CD4-positive, alpha-beta T cell treated with Interferon alpha-2 for 1 hour (primary cell): ENCODE results near the gene TSPEAR.
"Not testable (repeated sequence)": the region's sequence is repeated elsewhere in the genome, so short reads cannot be mapped to it uniquely, and the experiment has no call there.

ENCODE experiments used
- DNase-seq, 2 donors: peaks; one replicate each; pipeline ENCODE4 v3.0.0-alpha.2; 2020 to 2022

TSPEAR gene

DNA sequence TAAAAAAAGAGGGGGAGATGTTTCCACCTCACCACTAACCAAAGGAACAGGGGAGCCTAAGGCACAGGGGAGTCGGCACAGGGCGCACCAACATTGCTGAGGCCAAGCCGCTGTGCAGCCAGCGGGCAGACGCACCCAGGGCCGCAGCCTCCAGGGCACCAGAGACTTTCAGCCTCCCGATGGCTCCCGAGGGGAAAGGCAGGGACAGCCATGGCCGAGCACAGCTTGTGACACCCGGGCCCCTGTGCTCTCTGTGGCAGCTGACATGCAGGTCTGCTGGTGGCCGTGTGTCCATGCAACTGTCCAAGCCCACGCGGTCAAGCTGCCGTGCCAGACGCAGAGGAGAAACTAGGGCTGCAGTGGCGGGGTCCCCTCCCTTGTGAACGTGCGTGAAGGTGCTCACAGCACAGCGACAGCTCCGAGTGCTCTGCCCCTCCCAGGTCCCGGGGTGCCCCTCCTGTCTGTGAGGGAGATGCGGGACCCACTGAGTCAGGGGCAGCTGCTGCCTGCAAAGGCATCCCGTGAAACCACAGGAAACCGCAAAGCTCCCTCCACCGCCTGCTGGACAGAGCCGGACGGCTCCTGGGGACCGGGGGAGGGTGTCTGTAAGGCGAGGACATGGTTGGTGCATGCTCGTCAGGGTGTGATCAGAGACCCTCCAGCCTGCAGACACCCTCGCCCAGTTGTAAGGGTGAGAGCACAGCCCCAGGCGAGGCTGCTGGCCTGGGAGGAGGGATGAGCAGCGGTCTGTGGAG, 62.6 kb downstream of the TSPEAR start:
- no peak for DNase-seq

DNA sequence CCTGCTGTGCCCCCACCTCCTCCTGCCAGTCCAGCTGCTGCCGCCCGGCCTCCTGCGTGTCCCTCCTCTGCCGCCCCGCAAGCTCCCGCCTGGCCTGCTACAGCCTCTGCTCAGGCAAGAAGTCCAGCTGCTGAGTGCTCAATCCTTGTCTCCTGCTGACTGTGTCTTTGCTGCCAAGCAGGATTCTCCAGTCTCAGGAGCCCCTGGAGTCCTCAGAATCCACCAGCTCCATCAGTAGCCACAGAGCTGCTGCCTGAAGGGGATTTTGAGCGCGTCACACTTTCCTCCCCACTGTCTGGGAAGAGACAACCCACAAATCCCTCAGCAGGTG, 64.2 kb downstream of the TSPEAR start:
- no peak for DNase-seq

DNA sequence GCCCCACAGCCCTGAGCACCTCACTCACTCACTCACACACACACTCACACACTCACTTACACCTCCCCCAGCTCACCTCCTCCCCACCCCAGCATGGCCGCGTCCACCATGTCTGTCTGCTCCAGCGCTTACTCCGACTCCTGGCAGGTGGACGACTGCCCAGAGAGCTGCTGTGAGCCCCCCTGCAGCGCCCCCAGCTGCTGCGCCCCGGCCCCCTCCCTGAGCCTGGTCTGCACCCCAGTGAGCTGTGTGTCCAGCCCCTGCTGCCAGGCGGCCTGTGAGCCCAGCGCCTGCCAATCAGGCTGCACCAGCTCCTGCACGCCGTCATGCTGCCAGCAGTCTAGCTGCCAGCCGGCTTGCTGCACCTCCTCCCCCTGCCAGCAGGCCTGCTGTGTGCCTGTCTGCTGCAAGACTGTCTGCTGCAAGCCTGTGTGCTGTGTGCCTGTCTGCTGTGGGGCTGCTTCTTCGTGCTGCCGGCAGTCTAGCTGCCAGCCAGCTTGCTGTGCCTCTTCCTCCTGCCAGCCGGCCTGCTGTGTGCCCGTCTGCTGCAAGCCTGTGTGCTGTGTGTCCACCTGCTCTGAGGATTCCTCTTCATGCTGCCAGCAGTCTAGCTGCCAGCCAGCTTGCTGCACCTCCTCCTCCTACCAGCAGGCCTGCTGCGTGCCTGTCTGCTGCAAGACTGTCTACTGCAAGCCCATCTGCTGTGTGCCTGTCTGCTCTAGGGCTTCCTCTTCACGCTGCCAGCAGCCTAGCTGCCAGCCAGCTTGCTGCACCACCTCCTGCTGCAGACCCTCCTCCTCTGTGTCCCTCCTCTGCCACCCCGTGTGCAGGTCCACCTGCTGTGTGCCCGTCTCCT, 64.8 kb downstream of the TSPEAR start, which contains the start of gene KRTAP10-11:
Gene KRTAP10-11 (plus strand): TSS at position 49 of the 856 bp plus-strand sequence. CDS start 45 bp downstream, at position 94.
- DNase-seq: not testable (repeated sequence)

DNA sequence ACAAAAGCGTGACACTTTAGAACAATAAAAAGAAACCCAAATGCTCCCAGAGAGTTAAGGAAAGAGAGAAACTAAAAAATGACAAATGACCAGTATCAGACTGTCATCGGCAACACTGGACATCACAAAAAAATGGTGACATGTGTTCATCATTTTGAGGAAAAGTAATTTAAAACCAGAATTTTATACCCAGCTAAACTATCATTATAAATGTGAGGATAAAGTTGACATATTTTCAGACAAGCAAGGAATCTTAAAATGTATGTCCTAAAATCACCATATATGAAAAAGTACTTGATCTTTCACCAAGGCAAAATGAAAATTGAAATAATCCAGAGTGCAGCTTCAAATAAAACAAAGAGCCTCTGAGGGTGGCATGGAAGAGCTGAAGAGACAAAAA, 66.5 kb downstream of the TSPEAR start:
- no peak for DNase-seq

DNA sequence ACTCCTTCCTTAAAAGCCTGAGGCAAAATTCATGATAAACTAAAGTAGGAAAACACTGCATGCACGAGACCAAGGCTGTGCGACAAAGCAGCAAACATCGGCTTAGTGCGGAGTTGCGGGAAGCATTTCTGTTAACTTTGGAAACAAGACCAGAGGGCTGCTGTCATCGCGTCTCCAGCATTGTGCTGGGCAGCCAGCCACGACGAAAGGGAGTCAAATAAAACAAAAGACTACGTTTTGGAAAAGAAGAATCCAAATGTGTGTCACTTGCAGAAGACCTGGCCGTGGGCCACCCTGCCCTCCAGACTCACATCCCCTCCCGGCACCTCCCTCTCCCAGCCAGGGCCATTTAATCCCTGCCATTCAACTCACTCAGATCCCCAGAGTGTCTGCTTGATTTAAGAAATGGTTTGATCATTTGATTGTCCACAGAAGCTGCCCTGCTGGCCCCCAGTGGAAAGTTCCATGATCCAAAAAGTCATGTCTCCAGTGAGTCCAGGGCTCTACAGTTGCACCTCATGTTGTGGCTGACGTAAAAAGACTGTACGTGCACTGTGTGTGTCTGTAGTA, 67.5 kb downstream of the TSPEAR start:
- no peak for DNase-seq

DNA sequence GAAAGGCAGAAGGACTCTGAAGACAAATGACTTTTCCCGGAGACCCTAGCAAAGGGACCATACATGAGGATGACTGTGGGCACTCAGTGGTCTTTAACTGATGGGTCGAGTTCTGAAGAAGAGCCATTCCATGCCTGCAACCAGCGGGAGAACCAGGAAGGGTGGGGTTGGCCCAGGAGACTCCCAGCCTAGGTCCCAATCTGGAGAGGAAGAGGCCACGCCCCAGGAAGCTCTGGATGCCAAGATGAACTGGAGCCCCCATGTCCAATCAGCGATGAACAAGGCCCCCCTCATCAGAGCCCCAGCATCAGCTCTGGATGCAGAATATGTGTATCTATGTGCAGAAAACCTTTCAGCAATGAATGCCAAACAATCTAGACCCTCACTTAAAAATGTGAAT, 70.6 kb downstream of the TSPEAR start:
- DNase-seq: no peak

DNA sequence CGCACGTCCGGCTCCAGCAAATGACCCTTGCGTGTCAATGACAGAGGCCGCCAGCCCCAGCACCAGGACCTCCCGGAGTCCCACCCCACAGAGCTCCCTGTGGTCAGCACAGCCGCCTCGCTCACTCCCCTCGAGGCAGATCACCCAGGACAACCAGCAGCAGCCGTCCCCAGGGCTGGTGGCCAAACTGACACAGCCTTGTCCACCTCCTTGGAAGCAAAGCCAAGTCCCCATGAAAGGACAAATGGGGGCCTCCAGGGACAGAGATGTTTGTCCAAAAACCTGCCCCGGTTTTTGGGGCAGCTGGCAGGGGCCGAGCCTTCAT, 72.1 kb downstream of the TSPEAR start:
- no peak for DNase-seq

DNA sequence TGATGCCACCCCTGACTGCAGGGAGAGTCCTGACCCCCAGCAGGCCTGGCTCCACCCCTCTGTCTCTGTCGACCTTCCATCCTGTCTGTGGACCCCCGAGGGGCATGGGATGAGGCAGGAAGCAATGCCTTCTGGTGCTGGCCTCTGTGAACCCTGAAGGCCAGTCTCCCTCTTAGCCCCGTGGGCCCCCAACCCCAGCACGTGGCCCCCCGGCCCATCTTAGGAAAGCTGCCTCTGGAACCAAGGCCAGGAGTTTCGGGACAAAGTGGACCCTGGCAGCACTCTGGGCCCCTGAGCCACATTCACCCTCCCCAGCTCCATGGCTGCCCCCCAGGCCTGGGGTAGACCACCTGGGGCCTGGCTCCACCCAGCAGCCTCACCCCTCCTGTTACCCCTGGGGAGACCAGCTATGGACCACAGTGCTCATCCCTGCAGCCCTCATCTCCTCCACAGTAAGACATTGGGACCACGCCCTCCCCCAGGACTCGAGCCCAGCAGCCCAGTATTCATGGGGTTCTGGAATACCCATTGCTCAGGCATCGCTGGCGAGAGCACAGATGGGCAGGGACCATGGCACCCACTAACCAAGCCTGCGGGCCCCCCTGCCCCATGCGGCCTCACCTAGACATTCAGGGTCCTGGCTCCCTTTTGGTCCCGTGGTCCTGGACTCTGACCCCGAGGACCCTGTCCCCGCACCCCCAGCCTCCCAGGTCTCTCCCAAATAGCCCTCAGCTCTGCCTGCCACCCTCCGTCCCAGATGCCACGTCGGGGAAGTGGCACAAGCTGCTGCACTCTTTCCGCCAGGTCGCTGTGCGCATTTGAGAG, 72.7 kb downstream of the TSPEAR start:
- not testable (repeated sequence) for DNase-seq

DNA sequence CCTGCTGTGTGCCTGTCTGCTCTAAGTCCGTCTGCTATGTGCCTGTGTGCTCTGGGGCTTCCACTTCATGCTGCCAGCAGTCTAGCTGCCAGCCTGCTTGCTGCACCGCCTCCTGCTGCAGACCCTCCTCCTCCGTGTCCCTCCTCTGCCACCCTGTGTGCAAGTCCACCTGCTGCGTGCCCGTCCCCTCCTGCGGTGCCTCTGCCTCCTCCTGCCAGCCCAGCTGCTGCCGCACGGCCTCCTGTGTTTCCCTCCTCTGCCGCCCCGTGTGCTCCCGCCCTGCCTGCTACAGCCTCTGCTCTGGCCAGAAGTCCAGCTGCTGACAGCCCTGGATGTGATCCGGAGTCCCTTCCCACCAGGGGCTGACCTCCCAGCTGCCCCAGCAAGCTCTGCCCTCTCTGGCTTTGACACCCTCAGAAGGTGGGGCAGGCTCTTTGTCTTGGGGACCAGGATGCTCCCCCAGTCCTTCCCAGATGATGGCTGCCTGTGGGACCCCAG, 73.5 kb downstream of the TSPEAR start:
- not testable (repeated sequence) for DNase-seq

DNA sequence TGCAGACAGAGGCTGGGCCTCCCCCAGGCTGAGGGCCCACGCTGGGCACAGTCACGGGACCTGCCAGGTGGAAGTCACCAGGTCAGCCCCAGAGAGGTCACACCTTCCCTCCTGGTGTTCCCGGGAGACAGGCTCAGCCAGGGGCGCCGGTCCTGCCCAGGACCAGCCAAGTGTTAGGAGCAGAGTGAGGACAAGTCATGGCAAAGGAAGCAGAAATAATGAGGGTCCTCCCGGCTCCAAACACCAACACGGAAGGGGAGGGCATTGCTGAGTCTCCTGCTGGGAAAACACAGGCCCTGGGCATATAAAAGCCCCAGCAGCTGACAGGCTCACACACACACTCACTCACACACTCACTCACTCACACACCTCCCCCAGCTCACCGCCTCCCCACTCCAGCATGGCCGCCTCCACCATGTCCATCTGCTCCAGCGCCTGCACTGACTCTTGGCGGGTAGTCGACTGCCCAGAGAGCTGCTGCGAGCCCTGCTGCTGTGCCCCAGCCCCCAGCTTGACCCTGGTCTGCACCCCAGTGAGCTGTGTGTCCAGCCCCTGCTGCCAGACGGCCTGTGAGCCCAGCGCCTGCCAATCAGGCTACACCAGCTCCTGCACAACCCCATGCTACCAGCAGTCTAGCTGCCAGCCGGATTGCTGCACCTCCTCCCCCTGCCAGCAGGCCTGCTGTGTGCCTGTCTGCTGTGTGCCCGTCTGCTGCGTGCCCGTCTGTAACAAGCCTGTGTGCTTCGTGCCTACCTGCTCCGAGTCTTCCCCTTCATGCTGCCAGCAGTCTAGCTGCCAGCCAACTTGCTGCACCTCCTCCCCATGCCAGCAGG, 74.1 kb downstream of the TSPEAR start, which contains the start of gene KRTAP10-10:
Gene KRTAP10-10 (plus strand): TSS at position 339 of the 833 bp plus-strand sequence. CDS start 62 bp downstream, at position 401.
- no peak for DNase-seq

DNA sequence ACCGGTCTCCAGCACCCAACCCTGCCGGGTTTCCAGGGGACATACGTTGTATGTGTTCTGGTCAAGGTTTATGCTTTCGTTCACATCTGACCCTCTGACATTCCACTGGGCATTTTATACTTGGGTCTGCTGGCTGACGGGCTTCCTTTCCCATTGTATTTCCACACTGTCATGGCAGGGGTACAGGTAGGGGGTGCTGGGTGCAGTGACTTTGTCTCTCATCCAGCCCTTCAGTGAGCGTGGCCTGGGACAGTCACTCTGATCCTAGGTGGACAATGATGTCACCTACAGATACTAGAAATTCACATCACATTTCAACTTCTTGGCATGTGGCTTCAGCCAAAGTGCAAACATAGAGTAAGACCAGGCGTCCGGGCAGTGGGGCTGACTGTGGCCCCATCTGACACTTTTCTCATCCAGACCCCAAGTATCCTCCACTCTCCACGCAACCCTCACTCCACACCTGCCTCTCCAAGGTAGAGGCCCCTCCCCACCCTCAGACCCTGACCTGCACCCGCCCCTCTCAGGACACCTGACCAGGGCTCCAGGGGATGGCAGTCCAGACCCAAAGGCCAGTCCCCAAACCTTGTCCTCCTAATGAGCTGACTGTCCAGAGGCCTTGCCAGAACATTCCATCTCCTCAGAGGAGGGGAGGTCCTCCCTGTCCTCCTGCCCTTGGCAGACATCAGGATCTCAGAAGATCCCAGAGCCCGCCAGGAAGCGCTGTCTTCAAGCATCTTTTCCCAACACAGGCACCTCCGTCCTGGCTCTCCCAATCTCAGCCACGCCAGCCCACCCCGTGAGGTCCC, 75.0 kb downstream of the TSPEAR start:
- no peak for DNase-seq

DNA sequence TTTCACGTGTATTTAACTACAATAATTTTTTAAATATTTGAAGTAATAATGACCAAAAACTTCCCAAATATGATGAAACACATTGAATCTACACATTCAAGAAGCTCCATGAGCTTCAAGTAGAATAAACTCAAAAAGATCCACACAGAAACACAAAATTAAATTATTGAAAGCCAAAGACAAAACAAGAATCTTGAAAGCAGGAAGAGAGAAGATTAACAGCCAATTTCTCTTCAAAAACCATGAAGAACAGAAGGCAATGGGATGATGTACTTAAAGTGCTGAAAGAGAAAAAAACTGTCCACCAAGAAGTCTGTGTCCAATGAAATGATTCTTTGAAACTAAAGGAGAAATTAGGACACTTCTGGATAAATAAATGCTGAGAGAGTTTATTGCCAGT, 79.3 kb downstream of the TSPEAR start:
- no peak for DNase-seq

DNA sequence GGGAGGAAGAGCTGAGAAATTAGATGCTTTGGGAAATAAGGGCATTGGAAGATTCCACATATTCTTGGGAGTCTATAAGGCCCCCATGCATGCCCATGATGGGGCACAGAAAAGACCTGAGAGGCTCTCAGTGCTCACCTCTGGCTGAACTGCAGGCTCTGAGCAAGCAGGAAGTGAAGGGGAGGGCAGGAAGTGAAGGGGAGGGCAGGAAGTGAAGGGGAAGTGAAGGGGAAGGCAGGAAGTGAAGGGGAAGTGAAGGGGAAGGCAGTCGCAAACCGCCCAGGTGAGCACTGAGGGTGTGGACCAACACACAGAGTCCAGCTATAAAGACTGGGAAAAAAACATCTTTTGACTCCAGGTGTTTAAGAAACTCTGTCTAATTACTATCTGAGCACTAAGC, 80.9 kb downstream of the TSPEAR start:
- DNase-seq: peak in 1 of 2 donors; percentile 17

DNA sequence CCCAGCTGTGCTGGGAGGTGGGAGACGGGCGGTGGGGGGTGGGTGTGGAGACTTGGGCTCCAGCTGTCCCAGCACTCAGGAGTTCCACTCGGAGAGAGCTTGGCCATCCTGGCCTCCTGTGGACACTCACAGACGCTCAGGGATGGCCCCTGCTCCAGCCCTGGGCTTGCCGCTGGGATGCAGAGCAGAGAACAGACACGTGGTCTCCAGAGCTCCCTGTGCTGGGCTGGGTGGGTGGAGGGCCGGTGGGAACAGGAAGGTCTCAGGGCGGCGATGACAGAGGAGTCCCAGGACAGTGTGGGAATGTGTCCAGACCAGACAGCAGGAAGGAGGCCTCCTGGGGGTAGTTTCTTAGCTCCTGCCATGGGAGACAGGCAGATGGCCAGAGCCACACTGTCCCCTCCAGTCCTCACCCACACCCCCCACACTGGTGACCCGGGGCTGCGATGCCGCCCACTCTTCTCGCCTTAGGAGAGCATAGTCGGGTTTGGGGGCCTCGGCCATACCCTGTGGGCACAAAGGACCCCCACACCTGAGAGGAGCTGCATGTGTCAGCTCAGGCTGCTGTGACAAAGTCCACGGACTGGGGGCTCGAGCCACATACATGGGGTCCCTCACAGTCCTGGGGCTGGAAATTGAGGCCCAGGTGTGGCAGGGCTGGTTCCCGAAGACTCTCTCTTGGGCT, 82.5 kb downstream of the TSPEAR start:
- no peak for DNase-seq

DNA sequence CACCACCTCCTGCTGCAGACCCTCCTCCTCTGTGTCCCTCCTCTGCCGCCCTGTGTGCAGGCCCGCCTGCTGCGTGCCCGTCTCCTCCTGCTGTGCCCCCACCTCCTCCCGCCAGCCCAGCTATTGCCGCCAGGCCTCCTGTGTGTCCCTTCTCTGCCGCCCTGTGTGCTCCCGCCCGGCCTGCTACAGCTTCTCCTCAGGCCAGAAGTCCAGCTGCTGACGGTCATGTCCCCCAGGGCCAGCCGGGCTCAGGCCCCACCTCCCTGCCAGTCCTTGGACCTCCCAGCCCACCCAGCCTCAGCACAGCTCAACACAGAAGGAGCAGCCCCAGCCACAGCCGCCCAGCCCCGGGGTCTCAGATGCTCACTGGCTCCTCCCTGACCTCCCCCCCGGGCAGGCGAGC, 83.5 kb downstream of the TSPEAR start:
- not testable (repeated sequence) for DNase-seq

DNA sequence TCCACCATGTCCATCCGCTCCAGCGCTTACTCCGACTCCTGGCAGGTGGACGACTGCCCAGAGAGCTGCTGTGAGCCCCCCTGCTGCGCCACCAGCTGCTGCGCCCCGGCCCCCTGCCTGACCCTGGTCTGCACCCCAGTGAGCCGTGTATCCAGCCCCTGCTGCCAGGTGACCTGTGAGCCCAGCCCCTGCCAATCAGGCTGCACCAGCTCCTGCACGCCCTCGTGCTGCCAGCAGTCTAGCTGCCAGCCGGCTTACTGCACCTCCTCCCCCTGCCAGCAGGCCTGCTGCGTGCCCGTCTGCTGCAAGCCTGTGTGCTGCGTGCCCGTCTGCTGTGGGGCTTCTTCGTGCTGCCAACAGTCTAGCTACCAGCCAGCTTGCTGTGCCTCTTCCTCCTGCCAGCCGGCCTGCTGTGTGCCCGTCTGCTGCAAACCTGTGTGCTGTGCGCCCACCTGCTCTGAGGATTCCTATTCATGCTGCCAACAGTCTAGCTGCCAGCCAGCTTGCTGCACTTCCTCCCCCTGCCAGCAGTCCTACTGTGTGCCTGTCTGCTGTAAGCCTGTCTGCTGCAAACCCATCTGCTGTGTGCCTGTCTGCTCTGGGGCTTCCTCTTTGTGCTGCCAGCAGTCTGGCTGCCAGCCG, 84.1 kb downstream of the TSPEAR start:
- not testable (repeated sequence) for DNase-seq

DNA sequence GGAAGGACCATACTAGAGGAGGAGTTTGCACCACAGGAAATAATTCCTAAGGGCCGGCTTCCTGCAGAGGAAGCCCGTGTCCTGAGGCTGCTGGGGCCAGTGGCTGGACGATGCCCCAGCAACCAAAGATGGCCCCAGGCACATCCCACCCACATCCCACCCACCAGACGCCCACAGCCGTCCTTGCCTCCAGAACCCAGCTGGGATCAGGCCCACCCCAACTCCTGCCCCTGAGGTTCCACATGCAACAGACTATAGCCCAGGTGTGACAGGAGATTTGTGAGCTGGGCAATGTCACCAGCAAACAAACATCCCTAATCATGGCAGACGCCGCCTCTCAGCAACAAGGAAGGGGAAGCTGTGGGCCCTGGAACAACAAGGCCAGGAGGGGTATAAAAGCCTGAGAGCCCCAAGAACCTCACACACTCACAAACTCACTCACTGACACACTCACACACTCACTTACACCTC, 84.7 kb downstream of the TSPEAR start, which contains the start of gene KRTAP10-9:
Gene KRTAP10-9 (plus strand): TSS at position 421 of the 471 bp plus-strand sequence. CDS start 79 bp downstream, outside the sequence.
- DNase-seq: no peak

DNA sequence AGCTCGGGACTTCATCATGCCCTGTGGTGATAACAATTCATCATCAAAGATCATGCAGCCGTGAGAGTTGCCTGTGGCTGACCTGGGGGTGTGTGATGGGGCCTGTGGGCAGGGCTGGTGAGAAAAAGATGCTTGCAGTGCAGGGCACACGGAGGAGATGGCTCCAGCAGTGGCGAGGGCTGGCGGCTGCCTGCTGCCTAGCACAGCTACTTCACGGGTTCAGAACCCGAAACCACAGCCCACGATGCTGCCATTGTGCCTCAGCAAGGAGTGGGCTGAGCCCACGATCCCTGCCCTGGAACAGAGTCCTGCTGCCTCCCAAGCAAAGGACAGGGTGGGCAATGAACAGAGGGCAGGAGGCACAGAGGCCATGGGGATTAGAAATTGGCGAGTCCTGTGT, 85.1 kb downstream of the TSPEAR start:
- DNase-seq: peak; percentile 18 to 42

DNA sequence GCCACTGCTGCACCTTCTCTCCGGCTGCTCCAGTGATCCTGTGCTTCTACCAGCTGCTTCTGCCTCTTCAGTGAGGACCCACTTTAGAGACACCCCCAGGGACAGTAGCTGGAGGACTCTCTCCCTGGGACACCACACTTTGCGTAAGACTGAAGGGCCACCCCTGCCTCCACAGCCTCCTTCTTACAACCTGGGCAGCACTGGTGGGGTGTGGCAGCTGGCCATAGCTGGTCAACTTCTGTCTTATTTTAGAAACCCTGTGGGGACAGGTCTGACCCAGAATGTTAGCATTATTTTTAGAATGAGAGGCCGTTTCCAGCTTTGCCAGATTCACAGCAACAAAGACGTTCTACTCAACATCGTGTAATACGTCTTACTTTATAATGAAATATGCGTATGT, 85.6 kb downstream of the TSPEAR start:
- DNase-seq: no peak
